Erythroblast (primary cell): ENCODE data around the gene ALPL.

ENCODE experiments used
- GATA1 ChIP-seq: IDR thresholded peaks from 2 replicates; pipeline ENCODE4 v1.6.1; 2011; ENCODE audit warnings: low read depth, mild to moderate bottlenecking, control low read depth, low read length, moderate library complexity
- POLR2A ChIP-seq: IDR thresholded peaks from 2 replicates; pipeline ENCODE4 v1.6.1; 2011; ENCODE audit warnings: mild to moderate bottlenecking, low read length

DNA sequence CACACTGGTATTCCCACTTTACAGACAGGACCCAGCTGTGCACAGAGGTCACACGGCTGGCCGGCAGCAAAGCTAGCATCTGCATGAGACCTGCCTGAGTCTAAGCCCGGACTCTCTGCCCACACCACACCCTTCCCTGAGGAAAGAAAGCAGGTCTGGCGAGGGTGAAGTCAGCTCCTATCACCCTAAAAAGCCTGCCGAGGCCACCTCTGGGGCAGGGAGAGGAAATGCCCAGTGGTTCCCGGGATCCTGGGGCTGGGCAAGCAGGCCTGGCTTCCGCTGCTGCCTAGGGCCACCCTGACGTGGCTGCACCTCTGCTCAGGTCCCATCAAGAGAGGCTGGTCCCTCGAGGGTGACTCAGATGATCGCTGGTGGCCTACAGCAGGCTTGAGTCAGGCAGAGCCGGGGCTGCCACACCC is 117.7 kb downstream of the ALPL start:
- no peak for TF ChIP-seq POLR2A
- no peak for TF ChIP-seq GATA1
